Fibroblast of lung (primary cell): ENCODE results near the gene SMG7. TPM values are rescaled to one million over a fixed set of nuclear protein-coding genes. Genes with fewer than 3 reads are reported as not detected.
A peak's percentile ranks its signal among the peaks of the same experiment; 100 is the strongest.

Experiments used
- DNase-seq, 2 donors: peaks; one replicate each; pipeline versions ENCODE4 v3.0.0 to v3.0.0-alpha.2; 2010; ENCODE audit warnings: low read depth in 2 of 2
- H2AFZ ChIP-seq: 2 replicates; pipeline ENCODE4 v1.5.1; 2012; ENCODE audit warnings: low read length, control low read depth, inconsistent platforms
- H3K27ac ChIP-seq: 2 replicates; pipeline ENCODE4 v1.5.1; 2011; ENCODE audit warnings: low read length, control low read depth; ENCODE audit not compliant: insufficient read depth
- H3K27me3 ChIP-seq: 2 replicates; pipeline ENCODE4 v1.5.1; 2011; ENCODE audit warnings: mild to moderate bottlenecking, low read length; ENCODE audit not compliant: control insufficient read depth, insufficient read depth
- H3K36me3 ChIP-seq: 2 replicates; pipeline ENCODE4 v1.5.1; 2011; ENCODE audit warnings: low read length; ENCODE audit not compliant: control insufficient read depth, insufficient read depth
- H3K4me1 ChIP-seq: 2 replicates; pipeline ENCODE4 v1.5.1; 2011; ENCODE audit warnings: low read length; ENCODE audit not compliant: control insufficient read depth, insufficient read depth; ENCODE audit errors: extremely low read depth
- H3K4me2 ChIP-seq: 2 replicates; pipeline ENCODE4 v1.5.1; 2011; ENCODE audit warnings: low read length, control low read depth; ENCODE audit not compliant: insufficient read depth; ENCODE audit errors: extremely low read depth
- H3K4me3 ChIP-seq, 4 experiments: fragments of 200-600 bp in 1 of 4; sonication (generic) in 1 of 4; replicated peaks in 1 of 4; 2 replicates each; pipeline ENCODE4 v1.5.1; 2011 to 2016; ENCODE audit warnings: low read length in 4 of 4, low read depth in 3 of 4, mild to moderate bottlenecking in 3 of 4, control low read depth in 2 of 4, inconsistent platforms in 1 of 4, mixed read lengths in 1 of 4; ENCODE audit not compliant: insufficient read depth in 1 of 4; ENCODE audit errors: control extremely low read depth in 1 of 4
- H3K79me2 ChIP-seq: 2 replicates; pipeline ENCODE4 v1.5.1; 2012; ENCODE audit warnings: mild to moderate bottlenecking, low read length, inconsistent platforms; ENCODE audit not compliant: control insufficient read depth, insufficient read depth
- H3K9ac ChIP-seq: 2 replicates; pipeline ENCODE4 v1.5.1; 2011; ENCODE audit warnings: mild to moderate bottlenecking, low read length, control low read depth; ENCODE audit not compliant: insufficient read depth
- H3K9me3 ChIP-seq: 2 replicates; pipeline ENCODE4 v1.5.1; 2012; ENCODE audit warnings: low read depth, low read length; ENCODE audit not compliant: control insufficient read depth, insufficient read depth
- H4K20me1 ChIP-seq: 2 replicates; pipeline ENCODE4 v1.5.1; 2011; ENCODE audit warnings: low read length; ENCODE audit not compliant: control insufficient read depth, insufficient read depth; ENCODE audit errors: extremely low read depth
- CTCF ChIP-seq, 2 donors: IDR thresholded peaks in 1 of 2; conservative IDR thresholded peaks in 1 of 2; 1 replicate in 1 of 2; 2 replicates in 1 of 2; pipeline ENCODE4 v1.5.1; 2011 to 2012; ENCODE audit warnings: low read length in 2 of 2, control low read depth in 1 of 2, inconsistent platforms in 1 of 2, low read depth in 1 of 2, mild to moderate bottlenecking in 1 of 2
- EZH2 ChIP-seq: IDR thresholded peaks from 2 replicates; pipeline ENCODE4 v1.5.1; 2012; ENCODE audit warnings: low read length, control low read depth, mild to moderate bottlenecking; ENCODE audit errors: missing control alignments
- polyA plus RNA-seq, 2 donors: library from polyadenylated mRNA; depleted of rRNA in 1 of 2; stranded (reverse) in 1 of 2; unstranded in 1 of 2; fragments of >200 nt; gene quantifications; 2 replicates each; pipeline ENCODE4 v1.2.1, GENCODE V29; 2011 to 2012; ENCODE audit warnings: missing spikeins in 1 of 2
- total RNA-seq: library from RNA; depleted of rRNA; stranded (reverse); fragments of >200 nt; gene quantifications from 2 replicates; pipeline ENCODE4 v1.2.1, GENCODE V29; 2014

Gene SMG7
- total and polyA plus RNA-seq, 2 donors (not counting 1 experiment from before 2014, with no cell fraction given), result 23.1 to 30.7 TPM

- DNase-seq, result no peak
- Histone ChIP-seq H3K4me2 (no peak overlapping the region), H3K4me3 (no peak overlapping the region), H3K27me3 (no peaks in the 10 kb centered on the region), H3K27ac (no peak overlapping the region), H2AFZ (no peak overlapping the region), H3K4me1 (peaks cover 8% of the 10 kb centered on the region), H4K20me1 (no peaks in the 10 kb centered on the region), H3K9ac (no peak overlapping the region), H3K79me2 (no peaks in the 10 kb centered on the region), H3K9me3 (no peaks in the 10 kb centered on the region), H3K36me3 (no peaks in the 10 kb centered on the region)
- TF ChIP-seq EZH2 (no peak), CTCF (conservative IDR thresholded peaks at IDR 0.05 in 1 of 2, IDR thresholded peaks at IDR 0.05 in 1 of 2; ENCODE audit: low read depth in 1 of 2, low read length in 2 of 2) (no peak)
Measured at GRCh38 chr1:183569801-183570200, 97.5 kb downstream of the SMG7 start.

DNA sequence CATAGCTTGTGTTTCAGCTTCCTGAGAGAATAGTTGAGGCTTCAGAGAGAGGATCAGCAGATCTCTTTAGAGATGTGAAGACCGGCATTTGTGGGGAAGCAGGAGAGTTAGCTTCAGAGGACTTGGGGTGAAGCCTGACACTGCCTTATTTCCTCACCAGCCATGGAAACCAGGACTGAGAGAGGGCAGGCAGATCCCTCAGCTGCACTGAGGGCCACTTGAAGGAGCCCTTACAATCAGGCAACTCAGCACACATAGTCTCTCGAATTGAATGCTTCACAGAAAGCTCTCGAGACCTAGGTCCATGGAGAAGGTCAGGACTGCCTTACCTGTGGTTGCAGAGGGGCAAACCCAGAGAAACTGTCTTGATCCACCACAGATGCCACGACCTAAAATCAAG lies 98.2 kb downstream of the SMG7 start:
- H3K9ac ChIP-seq, result no peak overlapping the region
- H3K4me1 ChIP-seq, result peaks cover 8% of the 10 kb centered on the region
- TF ChIP-seq EZH2 (no peak), CTCF (conservative IDR thresholded peaks at IDR 0.05 in 1 of 2, IDR thresholded peaks at IDR 0.05 in 1 of 2; ENCODE audit: low read depth in 1 of 2, low read length in 2 of 2) (no peak)
- H3K4me2 ChIP-seq, result no peak overlapping the region
- H4K20me1 ChIP-seq, result no peaks in the 10 kb centered on the region
- no peak overlapping the region for H2AFZ ChIP-seq
- no peaks in the 10 kb centered on the region for H3K36me3 ChIP-seq
- no peak overlapping the region for H3K4me3 ChIP-seq
- no peaks in the 10 kb centered on the region for H3K27me3 ChIP-seq
- H3K79me2 ChIP-seq, result no peaks in the 10 kb centered on the region
- H3K9me3 ChIP-seq, result no peaks in the 10 kb centered on the region
- no peak overlapping the region for H3K27ac ChIP-seq
- no peak for DNase-seq

DNA sequence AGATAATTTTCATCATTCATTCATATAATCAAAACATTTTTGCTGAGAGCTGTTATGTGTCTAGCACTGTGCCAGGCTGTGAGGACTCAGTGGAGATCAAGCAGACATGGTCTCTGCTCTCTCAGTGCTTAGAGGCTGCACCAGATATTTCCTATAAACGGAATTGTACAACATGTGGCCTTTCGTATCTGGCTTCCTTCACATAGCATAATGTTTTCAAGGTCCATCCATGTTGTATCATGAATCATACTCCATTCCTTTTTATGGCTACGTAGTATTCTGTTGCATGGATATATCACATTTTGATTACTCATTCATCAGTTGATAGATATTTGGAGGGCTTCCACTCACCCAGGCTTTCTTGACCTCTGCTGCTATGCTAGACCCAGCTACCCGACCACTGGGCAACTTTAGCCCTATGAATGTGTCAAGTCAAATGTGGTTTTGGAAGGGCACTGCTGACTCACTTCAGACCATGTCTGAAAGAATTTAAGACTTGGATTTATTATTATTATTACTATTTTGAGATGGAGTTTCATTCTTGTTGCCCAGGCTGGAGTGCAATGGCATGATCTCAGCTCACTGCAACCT lies 99.5 kb downstream of the SMG7 start:
- H3K27me3 ChIP-seq, result no peaks in the 10 kb centered on the region
- no peaks in the 10 kb centered on the region for H3K79me2 ChIP-seq
- H3K9me3 ChIP-seq, result no peaks in the 10 kb centered on the region
- DNase-seq, result peak; percentile 49 to 51
- TF ChIP-seq EZH2, result no peak
- TF ChIP-seq CTCF (conservative IDR thresholded peaks at IDR 0.05 in 1 of 2, IDR thresholded peaks at IDR 0.05 in 1 of 2; ENCODE audit: low read depth in 1 of 2, low read length in 2 of 2), result no peak
- no peak overlapping the region for H3K4me2 ChIP-seq
- no peak overlapping the region for H3K4me3 ChIP-seq
- peaks cover 8% of the 10 kb centered on the region for H3K4me1 ChIP-seq
- H3K27ac ChIP-seq, result no peak overlapping the region
- H2AFZ ChIP-seq, result no peak overlapping the region
- no peak overlapping the region for H3K9ac ChIP-seq
- H3K36me3 ChIP-seq, result no peaks in the 10 kb centered on the region
- H4K20me1 ChIP-seq, result no peaks in the 10 kb centered on the region
